HEK293T (cell line): ENCODE measurements around the gene MUC4.
A peak's percentile ranks its signal among the peaks of the same experiment; 100 is the strongest.

Experiments
- CTCF ChIA-PET: fragments of 350-600 bp; formaldehyde crosslinking; extraction: SDS; loops from one replicate; lab custom pipeline; 2021; ENCODE audit warnings: antibody characterized with exemption, inconsistent platforms; lab: Yijun Ruan, JAX
- POLR2A ChIA-PET: fragments of 350-600 bp; formaldehyde crosslinking; extraction: SDS; loops from one replicate; lab custom pipeline; 2020; ENCODE audit warnings: antibody characterized with exemption, inconsistent platforms; lab: Yijun Ruan, JAX
- DNase-seq: peaks from one replicate; pipeline ENCODE4 v3.0.0; 2012; ENCODE audit warnings: mixed read lengths; ENCODE audit errors: extremely low spot score
- ARNT ChIP-seq: fragments of 450-650 bp; IDR thresholded peaks from 2 replicates; pipeline ENCODE4 v1.6.1; 2017; ENCODE audit warnings: mild to moderate bottlenecking
- BHLHE40 ChIP-seq: fragments of 450-650 bp; IDR thresholded peaks from 2 replicates; pipeline ENCODE4 v1.6.1; 2016; ENCODE audit warnings: mild to moderate bottlenecking, moderate library complexity, borderline replicate concordance
- CTBP1 ChIP-seq: fragments of 450-650 bp; IDR thresholded peaks from 2 replicates; pipeline ENCODE4 v1.6.1; 2016; ENCODE audit warnings: borderline replicate concordance
- ELF4 ChIP-seq: fragments of 450-650 bp; IDR thresholded peaks from 2 replicates; pipeline ENCODE4 v1.6.1; 2017; ENCODE audit warnings: antibody characterized with exemption
- FOXA1 ChIP-seq: fragments of 450-650 bp; IDR thresholded peaks from 2 replicates; pipeline ENCODE4 v1.6.1; 2016; ENCODE audit warnings: mild to moderate bottlenecking
- FOXK2 ChIP-seq: fragments of 450-650 bp; IDR thresholded peaks from 2 replicates; pipeline ENCODE4 v1.6.1; 2016; ENCODE audit warnings: mild to moderate bottlenecking
- FOXM1 ChIP-seq: fragments of 450-650 bp; IDR thresholded peaks from 2 replicates; pipeline ENCODE4 v1.6.1; 2017; ENCODE audit warnings: mild to moderate bottlenecking, borderline replicate concordance
- HDGF ChIP-seq: fragments of 450-650 bp; IDR thresholded peaks from 2 replicates; pipeline ENCODE4 v1.6.1; 2017; ENCODE audit warnings: antibody characterized with exemption, borderline replicate concordance
- L3MBTL2 ChIP-seq: fragments of 450-650 bp; conservative IDR thresholded peaks from 2 replicates; pipeline ENCODE4 v1.6.1; 2016; ENCODE audit warnings: mild to moderate bottlenecking
- LEF1 ChIP-seq: fragments of 450-650 bp; IDR thresholded peaks from 2 replicates; pipeline ENCODE4 v1.6.1; 2017; ENCODE audit warnings: mild to moderate bottlenecking, borderline replicate concordance
- NFRKB ChIP-seq: fragments of 450-650 bp; IDR thresholded peaks from 2 replicates; pipeline ENCODE4 v1.6.1; 2016; ENCODE audit warnings: mild to moderate bottlenecking, moderate library complexity
- SP1 ChIP-seq: fragments of 450-650 bp; IDR thresholded peaks from 2 replicates; pipeline ENCODE4 v1.6.1; 2017
- SUZ12 ChIP-seq: fragments of 450-650 bp; IDR thresholded peaks from 2 replicates; pipeline ENCODE4 v1.6.1; 2016; ENCODE audit warnings: mild to moderate bottlenecking
- TARDBP ChIP-seq: fragments of 450-650 bp; IDR thresholded peaks from 2 replicates; pipeline ENCODE4 v1.6.1; 2016
- ZNF384 ChIP-seq: fragments of 450-650 bp; IDR thresholded peaks from 2 replicates; pipeline ENCODE4 v1.6.1; 2016
- TF ChIP-seq, protein P1 (sequence below): fragments of 450-650 bp; IDR thresholded peaks from 2 replicates; pipeline ENCODE4 v1.6.1; 2016

The MUC4 gene

DNA sequence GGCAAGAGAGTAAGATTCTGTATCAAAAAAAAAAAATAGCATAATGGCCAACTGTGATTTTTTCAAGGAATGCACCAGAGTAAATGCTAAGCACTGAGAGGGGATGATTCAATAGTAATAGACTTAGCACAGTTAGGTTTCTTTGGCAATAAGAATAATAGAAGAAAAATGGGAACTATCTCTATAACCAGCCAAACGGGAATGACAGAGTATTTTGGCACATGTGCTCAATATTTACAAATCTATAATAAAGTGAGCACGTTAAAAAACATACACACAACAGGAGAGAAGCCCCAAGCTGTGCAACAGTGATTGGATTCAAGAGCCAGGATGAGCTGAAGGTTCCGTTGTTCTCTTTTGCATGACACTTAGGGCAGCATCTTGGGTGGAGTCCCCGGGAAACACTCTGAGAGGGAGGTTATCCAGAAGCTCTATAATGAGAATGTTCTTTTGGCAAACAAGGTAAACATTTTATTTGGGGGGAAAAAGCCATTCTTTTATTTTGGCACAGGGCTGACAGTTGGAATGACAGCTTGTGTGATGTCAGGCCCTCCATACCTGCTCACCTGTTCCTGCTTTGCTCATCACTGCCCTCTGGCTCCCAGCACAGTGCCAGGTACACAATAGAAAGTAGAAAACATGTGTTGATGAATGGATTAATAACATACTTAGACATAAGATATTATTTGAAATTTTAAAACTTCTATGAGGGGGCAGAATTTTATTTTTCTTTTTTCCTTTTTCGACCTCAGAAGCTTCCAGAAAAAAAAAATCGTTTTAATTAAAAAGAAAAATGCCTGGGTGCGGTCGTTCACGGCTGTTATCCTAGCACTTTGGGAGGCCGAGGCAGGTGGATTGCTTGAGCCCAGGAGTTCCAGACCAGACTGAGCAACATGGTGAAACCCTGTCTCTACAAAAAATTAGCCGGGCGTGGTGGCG lies 44.0 kb upstream of the MUC4 start:
- DNase-seq: no peak
- ChIA-PET POLR2A (no interaction called here), CTCF (interaction anchor here (1.2 kb wide), 1 partner anchor 39 kb away, joined by 4 read pairs; no protein-coding TSS in a partner anchor)

GRCh38 chr3:195854628-195855294 lies 43.0 kb upstream of the MUC4 start:
- TF ChIP-seq SP1 (no peak), L3MBTL2 (no peak), NFRKB (no peak), FOXM1 (no peak), ELF4 (no peak), FOXK2 (no peak), TARDBP (no peak), FOXA1 (no peak), SUZ12 (no peak), CTBP1 (no peak), ARNT (no peak), BHLHE40 (no peak), HDGF (no peak), LEF1 (no peak)
- TF ChIP-seq, protein P1, sequence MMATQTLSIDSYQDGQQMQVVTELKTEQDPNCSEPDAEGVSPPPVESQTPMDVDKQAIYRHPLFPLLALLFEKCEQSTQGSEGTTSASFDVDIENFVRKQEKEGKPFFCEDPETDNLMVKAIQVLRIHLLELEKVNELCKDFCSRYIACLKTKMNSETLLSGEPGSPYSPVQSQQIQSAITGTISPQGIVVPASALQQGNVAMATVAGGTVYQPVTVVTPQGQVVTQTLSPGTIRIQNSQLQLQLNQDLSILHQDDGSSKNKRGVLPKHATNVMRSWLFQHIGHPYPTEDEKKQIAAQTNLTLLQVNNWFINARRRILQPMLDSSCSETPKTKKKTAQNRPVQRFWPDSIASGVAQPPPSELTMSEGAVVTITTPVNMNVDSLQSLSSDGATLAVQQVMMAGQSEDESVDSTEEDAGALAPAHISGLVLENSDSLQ: no peak
- CTCF ChIA-PET: no interaction called here
- POLR2A ChIA-PET: no interaction called here
- DNase-seq: no peak

More for the DNA sequence above, 44.0 kb upstream of the MUC4 start:
- TF ChIP-seq FOXA1 (no peak), HDGF (no peak), NFRKB (no peak), SP1 (no peak), ELF4 (no peak), CTBP1 (no peak), ZNF384 (no peak), LEF1 (no peak), BHLHE40 (no peak), ARNT (no peak), TARDBP (no peak), FOXK2 (no peak)
- TF ChIP-seq, protein P1: no peak

DNA sequence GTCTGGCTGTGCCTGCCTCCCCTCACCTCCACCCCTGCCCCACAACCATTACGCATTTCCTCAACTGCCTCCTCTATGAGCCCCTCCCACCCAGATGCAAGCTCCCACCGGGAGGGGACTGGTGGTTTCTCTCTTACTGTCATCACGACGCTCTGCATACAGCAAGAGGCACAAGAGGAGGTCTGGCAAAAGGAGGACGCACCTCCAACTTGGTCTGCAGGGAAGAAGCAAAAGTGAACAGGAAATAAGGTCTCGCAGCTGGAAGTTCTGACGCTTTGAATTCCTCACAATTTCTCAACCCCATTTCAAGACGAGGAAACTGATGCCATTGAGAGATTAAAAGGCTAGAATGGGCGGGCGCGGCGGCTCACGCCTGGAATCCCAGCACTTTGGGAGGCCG lies 42.3 kb upstream of the MUC4 start:
- no peak for TF ChIP-seq SUZ12
- no peak for TF ChIP-seq LEF1
- TF ChIP-seq, protein P1: no peak
- TF ChIP-seq L3MBTL2: no peak
- TF ChIP-seq ELF4: no peak
- TF ChIP-seq TARDBP: no peak
- no peak for TF ChIP-seq FOXK2
- TF ChIP-seq CTBP1: no peak
- no peak for TF ChIP-seq ARNT
- no peak for TF ChIP-seq FOXM1
- TF ChIP-seq ZNF384: no peak
- no peak for TF ChIP-seq NFRKB
- no peak for TF ChIP-seq FOXA1
- no peak for TF ChIP-seq SP1
- no peak for TF ChIP-seq HDGF
- no peak for TF ChIP-seq BHLHE40
- CTCF ChIA-PET: no interaction called here
- POLR2A ChIA-PET: no interaction called here

GRCh38 chr3:195853036-195853435 lies 41.3 kb upstream of the MUC4 start:
- ChIA-PET POLR2A (no interaction called here), CTCF (interaction anchor here (0.5 kb wide), 1 partner anchor 9 kb away, joined by 3 read pairs; no protein-coding TSS in a partner anchor)
- no peak for TF ChIP-seq L3MBTL2
- TF ChIP-seq HDGF: no peak
- no peak for TF ChIP-seq SP1
- TF ChIP-seq TARDBP: no peak
- no peak for TF ChIP-seq NFRKB
- TF ChIP-seq FOXM1: no peak
- TF ChIP-seq ZNF384: no peak
- TF ChIP-seq ARNT: no peak
- no peak for TF ChIP-seq FOXK2
- TF ChIP-seq SUZ12: no peak
- no peak for DNase-seq

More for the DNA sequence above, 42.3 kb upstream of the MUC4 start:
- DNase-seq: no peak

DNA sequence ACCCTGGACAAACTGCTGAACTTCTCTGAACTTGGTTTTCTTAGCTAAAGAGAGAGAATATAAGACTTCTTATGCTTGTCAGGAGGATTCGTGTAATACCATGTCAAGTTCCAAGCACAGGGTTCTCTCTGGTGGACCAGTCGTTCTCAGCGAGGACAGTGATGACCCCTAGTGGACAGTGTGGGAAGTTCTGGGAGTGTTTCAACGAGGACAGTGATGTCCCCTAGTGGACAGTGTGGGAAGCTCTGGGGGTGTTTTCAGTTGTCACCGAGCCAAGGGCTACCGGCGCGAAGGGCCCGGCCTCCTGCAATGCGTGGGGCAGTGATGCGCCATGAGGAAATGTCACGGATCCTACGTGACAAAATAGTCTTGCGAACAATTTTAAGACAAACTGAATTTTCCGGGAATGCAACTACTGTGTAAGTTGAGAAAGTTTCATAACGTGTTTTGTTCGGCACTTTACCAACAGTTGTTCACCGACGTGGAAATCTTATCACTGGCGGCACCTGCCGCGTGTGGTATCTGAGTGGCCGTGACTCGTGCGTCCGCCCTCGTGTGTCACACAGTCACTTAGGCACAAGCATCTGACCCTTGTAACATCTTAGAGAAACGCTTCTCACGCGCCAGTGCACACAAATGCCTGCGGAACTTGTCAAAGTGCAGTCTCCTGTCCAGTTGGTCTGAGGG lies 39.3 kb upstream of the MUC4 start:
- POLR2A ChIA-PET: no interaction called here
- TF ChIP-seq SP1: no peak
- no peak for TF ChIP-seq ARNT
- TF ChIP-seq NFRKB: no peak
- no peak for TF ChIP-seq L3MBTL2
- TF ChIP-seq BHLHE40: no peak
- CTCF ChIA-PET: interaction anchor here (0.6 to 1.0 kb wide), 2 partner anchors 36 to 43 kb away, joined by 3 to 10 read pairs; no protein-coding TSS in a partner anchor
- peak; percentile 81 for DNase-seq
